Measurements from ENCODE around the gene COX20. TPM values are rescaled to one million over a fixed set of nuclear protein-coding genes. Genes with fewer than 3 reads are reported as not detected.

Gene COX20
- total RNA-seq, 1 experiment from 2014 or later = 33.1 TPM

- ATAC-seq (no peak), DNase-seq (ENCODE audit: low spot score) (no peak)
- Mint-ChIP-seq H3K36me3 (peaks cover 71% of the 10 kb centered on the region), H3K4me3 (peak overlapping the region; percentile 98), H3K27me3 (ENCODE audit: low read depth) (no peaks in the 10 kb centered on the region), H3K9me3 (no peaks in the 10 kb centered on the region), H3K4me1 (peaks cover 46% of the 10 kb centered on the region), H3K27ac (peak overlapping the region; percentile 81)
- ChIA-PET CTCF (interaction anchor here (5.5 kb wide), 1 partner anchor 181 kb away, joined by 37 read pairs; no protein-coding TSS in a partner anchor), POLR2A (interaction anchor here (5.4 kb wide), 1 partner anchor 26 kb away, joined by 37 read pairs; the partner anchor contains the start of gene COX20)
- TF ChIP-seq STAT6 (CRISPR knock-in tag; conservative IDR thresholded peaks at IDR 0.05; ENCODE audit: low read depth) (no peak), SP1 (CRISPR knock-in tag; conservative IDR thresholded peaks at IDR 0.05) (0 out of 2 replicates have a peak, but pooled peaks have one; percentile 0)
Observed at GRCh38 chr1:244860914-244861610, 25.6 kb downstream of the COX20 start.

GRCh38 chr1:244861683-244862082 lies 26.2 kb downstream of the COX20 start:
- CTCF ChIA-PET = interaction anchor here (1.0 to 5.5 kb wide), 2 partner anchors 109 to 180 kb away, joined by 4 to 37 read pairs; no protein-coding TSS in a partner anchor
- Mint-ChIP-seq H3K4me1 (peaks cover 52% of the 10 kb centered on the region), H3K9me3 (no peaks in the 10 kb centered on the region), H3K4me3 (peak overlapping the region; percentile 98), H3K27me3 (ENCODE audit: low read depth) (no peaks in the 10 kb centered on the region), H3K27ac (peak overlapping the region; percentile 81; the same call in 1 of the 2 replicates), H3K36me3 (peaks cover 65% of the 10 kb centered on the region)
- DNase-seq (ENCODE audit: low spot score) (no peak), ATAC-seq (no peak)
- POLR2A ChIA-PET = interaction anchor here (0.7 to 5.4 kb wide), 3 partner anchors 14 to 181 kb away, joined by 3 to 37 read pairs (median 3); partner anchors contain the start of gene COX20
- TF ChIP-seq ETV6 (CRISPR knock-in tag; IDR thresholded peaks at IDR 0.05) (no peak), SP1 (CRISPR knock-in tag; conservative IDR thresholded peaks at IDR 0.05) (no peak), STAT6 (CRISPR knock-in tag; conservative IDR thresholded peaks at IDR 0.05; ENCODE audit: low read depth) (no peak), PRRX2 (CRISPR knock-in tag; IDR thresholded peaks at IDR 0.05) (no peak), ZNF512 (CRISPR knock-in tag; IDR thresholded peaks at IDR 0.05; ENCODE audit: borderline replicate concordance) (no peak), ESRRA (CRISPR knock-in tag; IDR thresholded peaks at IDR 0.05; ENCODE audit: borderline replicate concordance) (no peak), RORB (CRISPR knock-in tag; IDR thresholded peaks at IDR 0.05) (no peak), TP53 (CRISPR knock-in tag; IDR thresholded peaks at IDR 0.05) (no peak), TEAD4 (CRISPR knock-in tag; IDR thresholded peaks at IDR 0.05) (no peak), MYBL2 (CRISPR knock-in tag; IDR thresholded peaks at IDR 0.05) (no peak), FOXJ3 (CRISPR knock-in tag; IDR thresholded peaks at IDR 0.05; ENCODE audit: borderline replicate concordance) (no peak), FOXP1 (CRISPR knock-in tag; IDR thresholded peaks at IDR 0.05; ENCODE audit: borderline replicate concordance) (no peak), FOXP4 (CRISPR knock-in tag; IDR thresholded peaks at IDR 0.05) (no peak), KAT7 (CRISPR knock-in tag; IDR thresholded peaks at IDR 0.05; ENCODE audit: borderline replicate concordance) (no peak), JUN (CRISPR knock-in tag; IDR thresholded peaks at IDR 0.05) (no peak)
- TF ChIP-seq, protein P1, sequence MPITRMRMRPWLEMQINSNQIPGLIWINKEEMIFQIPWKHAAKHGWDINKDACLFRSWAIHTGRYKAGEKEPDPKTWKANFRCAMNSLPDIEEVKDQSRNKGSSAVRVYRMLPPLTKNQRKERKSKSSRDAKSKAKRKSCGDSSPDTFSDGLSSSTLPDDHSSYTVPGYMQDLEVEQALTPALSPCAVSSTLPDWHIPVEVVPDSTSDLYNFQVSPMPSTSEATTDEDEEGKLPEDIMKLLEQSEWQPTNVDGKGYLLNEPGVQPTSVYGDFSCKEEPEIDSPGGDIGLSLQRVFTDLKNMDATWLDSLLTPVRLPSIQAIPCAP (CRISPR knock-in tag; IDR thresholded peaks at IDR 0.05) = no peak
- TF ChIP-seq, protein P2, sequence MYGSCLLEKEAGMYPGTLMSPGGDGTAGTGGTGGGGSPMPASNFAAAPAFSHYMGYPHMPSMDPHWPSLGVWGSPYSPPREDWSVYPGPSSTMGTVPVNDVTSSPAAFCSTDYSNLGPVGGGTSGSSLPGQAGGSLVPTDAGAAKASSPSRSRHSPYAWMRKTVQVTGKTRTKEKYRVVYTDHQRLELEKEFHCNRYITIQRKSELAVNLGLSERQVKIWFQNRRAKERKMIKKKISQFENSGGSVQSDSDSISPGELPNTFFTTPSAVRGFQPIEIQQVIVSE (CRISPR knock-in tag; IDR thresholded peaks at IDR 0.05; ENCODE audit: borderline replicate concordance) = no peak
- TF ChIP-seq, protein P3, sequence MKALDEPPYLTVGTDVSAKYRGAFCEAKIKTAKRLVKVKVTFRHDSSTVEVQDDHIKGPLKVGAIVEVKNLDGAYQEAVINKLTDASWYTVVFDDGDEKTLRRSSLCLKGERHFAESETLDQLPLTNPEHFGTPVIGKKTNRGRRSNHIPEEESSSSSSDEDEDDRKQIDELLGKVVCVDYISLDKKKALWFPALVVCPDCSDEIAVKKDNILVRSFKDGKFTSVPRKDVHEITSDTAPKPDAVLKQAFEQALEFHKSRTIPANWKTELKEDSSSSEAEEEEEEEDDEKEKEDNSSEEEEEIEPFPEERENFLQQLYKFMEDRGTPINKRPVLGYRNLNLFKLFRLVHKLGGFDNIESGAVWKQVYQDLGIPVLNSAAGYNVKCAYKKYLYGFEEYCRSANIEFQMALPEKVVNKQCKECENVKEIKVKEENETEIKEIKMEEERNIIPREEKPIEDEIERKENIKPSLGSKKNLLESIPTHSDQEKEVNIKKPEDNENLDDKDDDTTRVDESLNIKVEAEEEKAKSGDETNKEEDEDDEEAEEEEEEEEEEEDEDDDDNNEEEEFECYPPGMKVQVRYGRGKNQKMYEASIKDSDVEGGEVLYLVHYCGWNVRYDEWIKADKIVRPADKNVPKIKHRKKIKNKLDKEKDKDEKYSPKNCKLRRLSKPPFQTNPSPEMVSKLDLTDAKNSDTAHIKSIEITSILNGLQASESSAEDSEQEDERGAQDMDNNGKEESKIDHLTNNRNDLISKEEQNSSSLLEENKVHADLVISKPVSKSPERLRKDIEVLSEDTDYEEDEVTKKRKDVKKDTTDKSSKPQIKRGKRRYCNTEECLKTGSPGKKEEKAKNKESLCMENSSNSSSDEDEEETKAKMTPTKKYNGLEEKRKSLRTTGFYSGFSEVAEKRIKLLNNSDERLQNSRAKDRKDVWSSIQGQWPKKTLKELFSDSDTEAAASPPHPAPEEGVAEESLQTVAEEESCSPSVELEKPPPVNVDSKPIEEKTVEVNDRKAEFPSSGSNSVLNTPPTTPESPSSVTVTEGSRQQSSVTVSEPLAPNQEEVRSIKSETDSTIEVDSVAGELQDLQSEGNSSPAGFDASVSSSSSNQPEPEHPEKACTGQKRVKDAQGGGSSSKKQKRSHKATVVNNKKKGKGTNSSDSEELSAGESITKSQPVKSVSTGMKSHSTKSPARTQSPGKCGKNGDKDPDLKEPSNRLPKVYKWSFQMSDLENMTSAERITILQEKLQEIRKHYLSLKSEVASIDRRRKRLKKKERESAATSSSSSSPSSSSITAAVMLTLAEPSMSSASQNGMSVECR (CRISPR knock-in tag; IDR thresholded peaks at IDR 0.05; ENCODE audit: borderline replicate concordance) = no peak
